Activated CD4-positive, alpha-beta memory T cell treated with anti-CD3 and anti-CD28 coated beads for 36 hours (primary cell): ENCODE measurements around the gene LSM5. TPM values are rescaled to one million over a fixed set of nuclear protein-coding genes. Genes with fewer than 3 reads are reported as not detected.

ENCODE experiments used
- CTCF ChIA-PET: fragments of 350-600 bp; sonication (Branson Sonifier 250); formaldehyde crosslinking; loops from one replicate; lab custom pipeline; 2021; ENCODE audit warnings: antibody characterized with exemption, inconsistent platforms; lab: Charles Lee
- POLR2A ChIA-PET: fragments of 350-600 bp; sonication (Branson Sonifier 250); formaldehyde crosslinking; loops from one replicate; lab custom pipeline; 2021; ENCODE audit warnings: antibody characterized with exemption; lab: Charles Lee
- DNase-seq: peaks from one replicate; pipeline ENCODE4 v3.0.0-alpha.2; 2020
- H3K27ac Mint-ChIP-seq: one replicate; pipeline ENCODE4 v1.8.0; 2021; ENCODE audit warnings: mixed read lengths
- H3K27me3 Mint-ChIP-seq: one replicate; pipeline ENCODE4 v1.8.0; 2021; ENCODE audit warnings: mixed read lengths
- H3K36me3 Mint-ChIP-seq: one replicate; pipeline ENCODE4 v1.8.0; 2021; ENCODE audit warnings: mixed read lengths
- H3K4me1 Mint-ChIP-seq: one replicate; pipeline ENCODE4 v1.8.0; 2021; ENCODE audit warnings: low read depth, mixed read lengths
- H3K4me3 Mint-ChIP-seq: one replicate; pipeline ENCODE4 v1.8.0; 2021; ENCODE audit warnings: mild to moderate bottlenecking, mixed read lengths
- H3K9me3 Mint-ChIP-seq: one replicate; pipeline ENCODE4 v1.8.0; 2021; ENCODE audit warnings: mixed read lengths
- intact Hi-C: fragments of 100-400 bp; cut with micrococcal nuclease; formaldehyde crosslinking; loops from one replicate; pipeline ENCODE4 v1.15.1; 2023
- total RNA-seq, 2 experiments: library from RNA; stranded (reverse); gene quantifications; one replicate each; pipeline ENCODE4 v1.2.3, GENCODE V29; 2021

Gene LSM5
- total RNA-seq = 100 to 1,000 TPM; 111 to 120 TPM

DNA sequence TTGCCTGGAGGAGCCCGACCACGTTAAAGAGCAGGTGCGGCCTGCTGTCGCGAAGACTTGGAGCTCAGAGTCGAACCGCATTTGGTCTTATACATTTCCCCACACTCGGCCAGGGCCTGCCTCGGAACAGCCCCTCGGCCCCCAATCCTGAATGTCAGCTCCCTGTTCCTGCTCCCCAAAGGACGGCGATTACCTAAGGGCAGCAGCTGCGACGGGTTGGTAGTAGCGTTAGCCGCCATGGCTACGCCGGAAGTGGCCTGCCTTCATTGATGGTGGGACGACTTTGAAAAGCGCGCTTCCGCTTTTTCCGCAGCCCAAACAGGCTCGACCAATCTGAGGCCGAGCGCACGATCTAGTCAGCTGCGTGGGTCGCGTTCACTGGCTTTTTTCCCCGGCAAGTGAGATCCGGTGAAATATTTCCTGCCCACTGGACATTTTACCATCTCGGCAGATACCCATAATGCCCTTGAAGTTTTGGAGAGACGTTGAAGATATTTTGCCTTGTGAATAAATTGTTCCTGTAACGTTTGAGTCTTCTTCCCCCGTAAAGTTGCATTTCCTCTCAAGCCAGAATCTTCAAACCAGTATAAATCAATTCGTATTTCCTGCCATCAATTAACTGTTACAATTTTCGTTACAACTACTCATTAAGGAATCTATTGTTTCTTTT is at the start of gene LSM5:
Gene LSM5 (minus strand): TSS at position 254 of the 670 bp plus-strand sequence. CDS start 15 bp downstream, at position 239.
- ChIA-PET POLR2A (no interaction called here), CTCF (interaction anchor here (0.7 to 3.0 kb wide), 5 partner anchors 11 to 357 kb away, joined by 3 to 9 read pairs (median 5); no protein-coding TSS in a partner anchor)
- peak; percentile 94 for DNase-seq
- Mint-ChIP-seq H3K36me3 (peaks cover 19% of the 10 kb centered on the region), H3K4me1 (peaks cover 27% of the 10 kb centered on the region), H3K9me3 (no peaks in the 10 kb centered on the region), H3K27me3 (no peaks in the 10 kb centered on the region), H3K4me3 (peak within 1 kb of the TSS; percentile 82), H3K27ac (peak within 1 kb of the TSS; percentile 92)
- intact Hi-C loops = loop anchor here (2.0 to 10.0 kb wide), 9 partner anchors 17 to 1985 kb away; partner anchors contain the start of genes BBS9, GARS1, GGCT and RP9

DNA sequence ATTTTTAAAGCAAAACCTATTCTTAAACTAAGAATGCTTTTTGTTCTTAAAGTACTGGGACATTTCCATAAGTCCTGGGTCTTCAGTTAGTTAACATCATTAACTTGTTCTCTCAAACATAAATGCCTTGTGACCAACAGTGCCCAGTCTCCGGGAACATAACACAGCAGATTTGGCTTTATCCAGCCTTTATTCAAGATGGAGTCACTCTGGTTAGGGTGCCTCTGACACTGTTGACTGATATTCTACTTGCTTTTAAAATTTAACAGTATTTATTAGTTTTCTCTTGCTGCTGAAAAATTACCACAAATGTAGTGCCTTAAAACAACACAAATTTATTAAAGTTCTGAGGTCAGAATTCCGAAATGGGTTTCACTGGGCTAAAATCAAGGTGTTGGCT is 49.2 kb upstream of the LSM5 start:
- H3K4me1 Mint-ChIP-seq = peaks cover 34% of the 10 kb centered on the region
- POLR2A ChIA-PET = interaction anchor here (1.2 kb wide), 1 partner anchor 44 kb away, joined by 4 read pairs; the partner anchor contains the start of gene AVL9

DNA sequence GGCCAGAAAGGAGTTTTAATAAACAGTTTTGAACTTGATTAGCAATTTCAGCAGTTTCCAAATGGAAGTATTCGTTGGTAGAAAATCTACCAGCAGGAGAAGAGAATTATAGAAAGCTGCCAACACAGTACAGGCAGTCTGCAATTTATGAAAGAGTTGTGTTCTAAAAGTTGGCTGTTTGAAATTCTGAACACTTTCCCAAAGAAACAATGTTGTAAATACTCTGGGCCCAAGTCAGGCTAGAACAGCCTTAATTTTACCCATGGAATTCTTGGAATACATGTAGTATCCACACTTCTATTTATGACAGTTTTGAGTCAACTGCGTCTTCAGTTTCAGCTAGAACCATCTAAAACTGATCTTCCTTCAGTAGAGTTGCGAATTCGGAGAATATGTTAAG is 47.6 kb upstream of the LSM5 start:
- peaks cover 2% of the 10 kb centered on the region for H3K36me3 Mint-ChIP-seq
- H3K4me1 Mint-ChIP-seq = peaks cover 28% of the 10 kb centered on the region
- H3K9me3 Mint-ChIP-seq = no peaks in the 10 kb centered on the region
- no peaks in the 10 kb centered on the region for H3K27me3 Mint-ChIP-seq
- no peak for DNase-seq
- no peak overlapping the region for H3K4me3 Mint-ChIP-seq
- intact Hi-C loops = no loop called here
- POLR2A ChIA-PET = no interaction called here
- no peak overlapping the region for H3K27ac Mint-ChIP-seq
- CTCF ChIA-PET = no interaction called here

More for the DNA sequence above, 49.2 kb upstream of the LSM5 start:
- DNase-seq = no peak
- CTCF ChIA-PET = no interaction called here
- H3K36me3 Mint-ChIP-seq = peaks cover 5% of the 10 kb centered on the region
- no peaks in the 10 kb centered on the region for H3K27me3 Mint-ChIP-seq
- no peak overlapping the region for H3K4me3 Mint-ChIP-seq
- H3K9me3 Mint-ChIP-seq = no peaks in the 10 kb centered on the region
- intact Hi-C loops = no loop called here
- H3K27ac Mint-ChIP-seq = no peak overlapping the region

DNA sequence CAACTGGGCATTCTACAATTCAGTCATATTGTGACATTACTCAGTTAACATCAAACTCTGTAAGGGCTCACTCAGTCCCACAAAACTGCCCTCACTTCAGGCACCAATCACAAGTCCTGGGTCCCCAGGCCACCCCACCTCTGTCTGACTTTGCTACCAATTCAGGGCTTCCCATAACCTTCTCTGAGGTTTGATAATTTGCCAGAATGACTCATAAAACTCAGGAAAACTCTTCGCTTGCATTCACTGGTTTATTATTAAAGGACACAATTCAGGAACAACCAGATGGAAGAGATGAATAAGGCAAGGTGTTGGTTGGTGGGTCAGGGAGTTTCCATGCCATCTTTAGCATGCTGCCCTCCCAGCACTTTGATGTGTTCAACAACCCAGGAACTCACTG is 46.4 kb upstream of the LSM5 start:
- no peaks in the 10 kb centered on the region for H3K9me3 Mint-ChIP-seq
- POLR2A ChIA-PET = no interaction called here
- DNase-seq = no peak
- peaks cover 4% of the 10 kb centered on the region for H3K36me3 Mint-ChIP-seq
- H3K27me3 Mint-ChIP-seq = no peaks in the 10 kb centered on the region
- no peak overlapping the region for H3K4me3 Mint-ChIP-seq
- CTCF ChIA-PET = no interaction called here
- intact Hi-C loops = no loop called here
- H3K4me1 Mint-ChIP-seq = peaks cover 28% of the 10 kb centered on the region
- H3K27ac Mint-ChIP-seq = no peak overlapping the region

DNA sequence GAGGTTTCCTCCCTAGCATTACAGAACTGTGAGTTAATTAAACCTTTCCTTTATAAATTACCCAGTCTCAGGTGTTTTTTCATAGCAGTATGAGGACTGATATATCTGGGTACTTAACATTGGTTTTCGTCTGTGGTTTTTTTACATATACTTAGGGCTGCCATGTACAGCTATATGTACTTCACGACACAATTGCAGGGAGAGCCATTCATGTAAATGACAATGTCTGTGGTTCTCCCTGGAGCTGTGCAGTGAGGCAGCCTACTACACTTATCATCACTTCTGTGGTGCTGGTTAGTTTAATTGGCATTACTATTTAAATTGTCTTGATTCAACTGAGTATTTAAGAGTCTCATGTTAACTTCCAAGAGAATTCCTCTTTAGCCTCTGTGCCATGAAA is 45.8 kb upstream of the LSM5 start:
- POLR2A ChIA-PET = no interaction called here
- CTCF ChIA-PET = no interaction called here
- Mint-ChIP-seq H3K4me1 (peaks cover 28% of the 10 kb centered on the region), H3K27me3 (no peaks in the 10 kb centered on the region), H3K27ac (no peak overlapping the region), H3K4me3 (no peak overlapping the region), H3K9me3 (no peaks in the 10 kb centered on the region), H3K36me3 (peaks cover 4% of the 10 kb centered on the region)
- no peak for DNase-seq
- intact Hi-C loops = no loop called here

DNA sequence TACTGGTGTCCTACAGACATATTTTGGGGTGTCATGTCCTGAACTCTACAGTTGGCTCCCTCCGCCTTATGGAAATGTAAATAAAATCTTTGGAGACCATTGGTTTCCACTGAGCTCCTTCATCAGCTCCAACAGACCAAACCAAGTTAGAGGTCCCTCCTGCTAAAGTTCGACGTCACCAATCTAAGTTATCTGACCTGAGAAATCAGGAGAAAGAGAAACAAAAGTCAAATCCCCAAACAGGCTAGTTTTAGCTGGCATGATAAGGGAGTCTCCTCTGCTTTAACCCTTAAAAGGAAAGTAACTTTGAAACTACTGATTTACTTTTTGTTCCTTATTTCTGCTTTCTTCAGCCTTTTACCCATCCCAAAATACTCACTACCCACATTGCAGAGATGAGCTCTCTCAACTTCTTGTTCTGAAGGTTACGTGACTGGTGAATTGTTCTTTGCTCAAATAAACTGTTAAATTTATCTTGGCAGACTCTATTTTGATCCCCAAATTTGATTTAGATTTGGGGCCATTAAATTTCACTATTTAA is 45.1 kb upstream of the LSM5 start:
- Mint-ChIP-seq H3K9me3 (no peaks in the 10 kb centered on the region), H3K27me3 (no peaks in the 10 kb centered on the region), H3K4me1 (peaks cover 25% of the 10 kb centered on the region), H3K27ac (no peak overlapping the region), H3K4me3 (no peak overlapping the region), H3K36me3 (peaks cover 2% of the 10 kb centered on the region)
- DNase-seq = no peak
- ChIA-PET CTCF (no interaction called here), POLR2A (no interaction called here)
- intact Hi-C loops = no loop called here

DNA sequence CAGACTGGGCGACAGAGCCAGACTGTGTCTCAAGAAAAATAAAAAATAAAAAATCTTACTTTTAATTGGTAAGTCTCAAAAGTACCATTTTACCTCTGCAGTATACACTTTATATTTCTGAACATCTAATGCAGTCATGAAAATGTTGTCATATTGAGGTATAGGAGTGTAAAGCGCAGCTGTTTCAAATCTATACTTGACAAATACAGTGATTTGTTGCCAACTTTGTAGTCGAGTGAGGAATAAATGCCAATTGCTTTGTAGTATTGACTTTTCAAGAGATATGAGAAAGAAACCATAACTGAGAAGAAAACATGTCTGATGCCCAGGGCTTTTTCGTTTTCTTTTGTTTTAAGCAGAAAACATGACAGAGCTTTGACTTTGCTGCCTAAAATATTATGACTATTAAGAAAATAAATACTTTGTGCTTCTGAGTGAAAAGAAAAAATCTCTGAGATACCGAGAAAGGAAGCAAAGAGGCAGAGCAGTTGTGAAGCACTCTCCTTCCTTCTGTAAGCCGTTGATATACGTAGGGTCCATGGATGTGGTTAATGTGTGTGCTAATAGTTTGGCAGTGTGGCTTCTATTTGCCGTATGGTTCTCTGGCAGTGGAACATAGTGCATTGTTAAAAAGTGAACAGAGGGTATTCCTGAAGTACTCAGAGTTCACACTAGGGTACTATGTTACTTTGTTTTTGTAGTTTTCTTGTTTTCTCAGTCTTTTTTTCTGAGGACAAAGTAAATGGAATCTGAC is 43.3 kb upstream of the LSM5 start:
- intact Hi-C loops = no loop called here

DNA sequence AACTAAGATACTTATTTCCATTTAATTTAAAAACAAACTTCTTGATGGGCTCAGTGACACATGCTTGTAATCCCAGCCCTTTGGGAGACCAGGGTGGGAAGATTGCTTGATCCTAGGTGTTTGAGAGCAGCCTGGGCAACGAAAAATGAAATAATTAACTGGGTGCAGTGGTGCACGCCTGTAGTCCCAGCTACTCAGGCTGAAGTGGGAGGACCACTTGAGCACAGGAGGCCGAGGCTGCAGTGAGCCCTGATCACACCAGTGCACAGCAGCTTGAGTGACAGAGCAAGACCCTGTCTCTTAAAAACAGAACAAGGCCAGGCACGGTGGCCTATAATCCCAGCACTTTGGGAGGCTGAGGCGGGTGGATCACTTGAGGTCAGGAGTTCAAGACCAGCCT is 42.5 kb upstream of the LSM5 start:
- H3K4me3 Mint-ChIP-seq = no peak overlapping the region
- no peaks in the 10 kb centered on the region for H3K27me3 Mint-ChIP-seq
- H3K4me1 Mint-ChIP-seq = peaks cover 22% of the 10 kb centered on the region
- DNase-seq = no peak
- no peaks in the 10 kb centered on the region for H3K9me3 Mint-ChIP-seq
- H3K27ac Mint-ChIP-seq = no peak overlapping the region
- peaks cover 2% of the 10 kb centered on the region for H3K36me3 Mint-ChIP-seq
- ChIA-PET POLR2A (no interaction called here), CTCF (no interaction called here)
- intact Hi-C loops = no loop called here

More for the DNA sequence above, 43.3 kb upstream of the LSM5 start:
- Mint-ChIP-seq H3K4me3 (no peak overlapping the region), H3K9me3 (no peaks in the 10 kb centered on the region), H3K36me3 (peaks cover 2% of the 10 kb centered on the region), H3K4me1 (peaks cover 17% of the 10 kb centered on the region), H3K27ac (no peak overlapping the region), H3K27me3 (no peaks in the 10 kb centered on the region)
- DNase-seq = no peak
- CTCF ChIA-PET = no interaction called here
- POLR2A ChIA-PET = no interaction called here

DNA sequence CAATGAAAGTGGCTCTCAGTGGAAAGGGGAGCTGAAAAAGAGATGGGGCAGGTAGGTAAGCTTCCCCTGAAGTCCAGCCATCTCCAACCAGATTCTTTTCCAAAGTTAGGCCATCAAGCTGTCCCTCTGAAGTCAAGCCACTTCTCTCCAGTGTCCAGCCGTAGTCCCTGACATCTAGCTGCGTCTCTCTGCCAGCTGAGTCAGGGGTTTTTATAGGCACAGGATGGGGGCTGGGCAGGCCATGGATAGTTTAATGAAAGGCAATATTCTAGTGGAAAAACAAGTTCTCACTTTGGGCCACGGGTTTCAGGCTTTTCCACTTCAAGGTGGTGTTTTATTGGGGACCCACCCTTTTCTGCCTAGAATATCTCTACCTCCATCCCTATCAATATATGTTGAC is 41.9 kb upstream of the LSM5 start:
- no peak for DNase-seq
- no peaks in the 10 kb centered on the region for H3K27me3 Mint-ChIP-seq
- H3K36me3 Mint-ChIP-seq = peaks cover 2% of the 10 kb centered on the region
- H3K4me3 Mint-ChIP-seq = no peak overlapping the region
- peaks cover 22% of the 10 kb centered on the region for H3K4me1 Mint-ChIP-seq
- intact Hi-C loops = no loop called here
- no peak overlapping the region for H3K27ac Mint-ChIP-seq
- CTCF ChIA-PET = interaction anchor here (0.6 kb wide), 1 partner anchor 507 kb away, joined by 3 read pairs; no protein-coding TSS in a partner anchor
- POLR2A ChIA-PET = no interaction called here
- no peaks in the 10 kb centered on the region for H3K9me3 Mint-ChIP-seq

DNA sequence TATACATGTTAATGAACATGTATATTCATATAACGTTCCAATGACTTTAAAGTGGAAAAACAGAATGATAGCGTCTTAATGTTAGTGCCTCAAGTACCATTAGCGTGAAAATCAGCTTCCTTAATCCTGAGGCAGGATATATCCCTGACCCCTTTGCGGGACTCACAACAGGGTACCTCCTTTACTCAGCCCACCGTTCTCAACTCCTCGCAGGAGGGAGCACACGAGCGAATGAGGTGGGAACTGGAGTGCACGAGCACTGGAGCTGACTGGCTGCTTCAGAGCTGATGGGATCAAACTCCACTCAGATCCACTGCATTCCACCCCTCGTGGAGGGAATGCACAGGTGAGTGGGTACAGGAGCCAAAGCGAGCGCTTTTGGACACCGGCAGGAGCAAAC is 41.2 kb upstream of the LSM5 start:
- peaks cover 19% of the 10 kb centered on the region for H3K4me1 Mint-ChIP-seq
- H3K9me3 Mint-ChIP-seq = no peaks in the 10 kb centered on the region
- ChIA-PET POLR2A (no interaction called here), CTCF (no interaction called here)
- H3K36me3 Mint-ChIP-seq = peaks cover 2% of the 10 kb centered on the region
- no peak for DNase-seq
- intact Hi-C loops = no loop called here
- no peaks in the 10 kb centered on the region for H3K27me3 Mint-ChIP-seq
- no peak overlapping the region for H3K4me3 Mint-ChIP-seq
- H3K27ac Mint-ChIP-seq = no peak overlapping the region

DNA sequence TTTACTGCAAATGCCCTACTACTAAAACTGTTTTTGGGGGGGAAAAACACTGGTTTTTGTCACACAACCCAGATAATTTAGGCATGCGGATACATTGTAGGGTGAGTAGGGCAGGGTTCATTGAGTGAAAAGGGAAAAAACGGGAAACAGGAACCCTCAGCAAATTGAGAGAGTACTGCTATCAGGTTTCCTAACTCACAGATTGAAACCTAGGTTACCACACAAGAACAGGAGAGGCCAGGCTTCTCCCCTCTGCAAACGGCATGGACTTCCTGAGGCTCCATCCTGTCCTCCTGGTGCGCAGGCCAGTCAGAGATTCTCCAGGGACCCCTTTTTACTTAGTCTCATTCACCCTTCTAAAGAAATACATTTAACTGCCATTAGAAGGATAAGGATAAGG is 35.7 kb upstream of the LSM5 start:
- Mint-ChIP-seq H3K36me3 (peaks cover 16% of the 10 kb centered on the region), H3K27me3 (no peaks in the 10 kb centered on the region), H3K4me1 (peaks cover 5% of the 10 kb centered on the region), H3K4me3 (no peak overlapping the region), H3K27ac (no peak overlapping the region), H3K9me3 (peaks cover 10% of the 10 kb centered on the region)
- POLR2A ChIA-PET = no interaction called here
- intact Hi-C loops = no loop called here
- CTCF ChIA-PET = no interaction called here
- DNase-seq = no peak

DNA sequence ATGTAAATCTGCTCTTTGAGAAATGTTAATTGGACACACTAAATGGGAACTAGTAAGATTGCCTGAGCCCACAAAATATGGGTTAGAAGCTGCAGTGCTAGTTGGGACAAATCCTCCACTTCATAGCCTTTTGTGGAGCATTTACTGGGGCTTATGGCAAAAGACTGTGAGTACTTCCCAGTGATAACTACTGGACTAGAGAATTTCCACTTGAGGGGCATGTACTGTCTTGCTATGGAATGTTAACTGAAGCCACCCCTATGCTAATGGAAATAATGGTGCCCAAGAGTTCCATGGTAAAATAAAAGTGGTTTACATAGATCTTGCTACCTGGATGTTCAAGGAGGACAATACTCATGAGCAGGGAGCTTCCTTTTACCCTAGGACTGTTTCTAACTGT is 34.5 kb upstream of the LSM5 start:
- CTCF ChIA-PET = no interaction called here
- Mint-ChIP-seq H3K4me3 (no peak overlapping the region), H3K36me3 (peaks cover 25% of the 10 kb centered on the region), H3K27ac (no peak overlapping the region), H3K9me3 (peaks cover 22% of the 10 kb centered on the region), H3K4me1 (peaks cover 10% of the 10 kb centered on the region), H3K27me3 (no peaks in the 10 kb centered on the region)
- intact Hi-C loops = no loop called here
- POLR2A ChIA-PET = no interaction called here
- no peak for DNase-seq
